ENCODE results near the gene TCF21. TPM values are rescaled to one million over a fixed set of nuclear protein-coding genes. Genes with fewer than 3 reads are reported as not detected.
A peak's percentile ranks its signal among the peaks of the same experiment; 100 is the strongest.

TCF21 gene
- total and polyA plus RNA-seq, 9 donors: 23.2 to 50.9 (median 39.3) TPM

DNA sequence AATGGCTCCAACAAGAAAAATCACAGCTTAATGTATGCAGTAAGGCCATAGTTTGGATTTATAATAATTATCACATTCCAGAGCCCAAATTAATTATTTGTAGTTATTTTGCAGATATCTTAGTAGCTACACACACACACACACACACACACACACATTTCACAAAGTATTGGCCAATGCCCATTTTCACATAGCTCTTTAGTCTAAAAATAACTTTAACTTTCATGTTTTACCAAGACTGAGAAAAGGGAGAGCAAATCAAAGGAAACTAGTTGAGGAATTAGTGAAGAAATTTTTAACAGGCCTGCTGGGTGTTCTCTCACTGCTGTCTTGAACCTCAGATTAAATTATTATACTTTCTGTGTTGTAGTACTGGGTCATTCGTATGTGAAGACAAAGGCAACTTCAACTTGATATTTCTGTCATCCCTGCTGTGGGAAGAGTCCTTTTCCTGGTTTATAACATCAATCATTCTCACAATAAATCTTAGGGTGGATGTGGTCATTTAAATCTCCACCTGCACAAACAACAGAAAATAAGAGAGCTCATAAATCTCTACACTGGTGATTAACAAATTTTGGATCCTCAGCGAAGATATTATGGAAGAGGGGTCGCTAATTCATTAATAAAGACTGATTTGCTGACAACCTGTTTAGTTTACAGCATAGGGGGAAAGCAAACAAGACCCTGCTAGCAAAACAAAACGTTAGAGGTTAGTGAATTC is 1.6 kb upstream of the TCF21 start:
- WGBS, 3 donors: 13 to 27% (median 16%) methylated on average over 4 of the region's 4 CpGs
- Histone ChIP-seq H3K36me3 (no peaks in the 10 kb centered on the region), H3K27ac (peak overlapping the region in 1 of 2 donors; percentile 96), H3K9me3 (no peaks in the 10 kb centered on the region), H3K4me1 (ENCODE audit: insufficient read depth) (peaks cover 8% of the 10 kb centered on the region), H3K4me3 (no peak overlapping the region), H3K27me3 (no peaks in the 10 kb centered on the region)
- intact Hi-C loops (cut with DNase I): loop anchor here in 2 of 4 donors (10.0 kb wide), 1 partner anchor 123 kb away; no protein-coding TSS in a partner anchor
- no peak for DNase-seq
- TF ChIP-seq, protein P1, sequence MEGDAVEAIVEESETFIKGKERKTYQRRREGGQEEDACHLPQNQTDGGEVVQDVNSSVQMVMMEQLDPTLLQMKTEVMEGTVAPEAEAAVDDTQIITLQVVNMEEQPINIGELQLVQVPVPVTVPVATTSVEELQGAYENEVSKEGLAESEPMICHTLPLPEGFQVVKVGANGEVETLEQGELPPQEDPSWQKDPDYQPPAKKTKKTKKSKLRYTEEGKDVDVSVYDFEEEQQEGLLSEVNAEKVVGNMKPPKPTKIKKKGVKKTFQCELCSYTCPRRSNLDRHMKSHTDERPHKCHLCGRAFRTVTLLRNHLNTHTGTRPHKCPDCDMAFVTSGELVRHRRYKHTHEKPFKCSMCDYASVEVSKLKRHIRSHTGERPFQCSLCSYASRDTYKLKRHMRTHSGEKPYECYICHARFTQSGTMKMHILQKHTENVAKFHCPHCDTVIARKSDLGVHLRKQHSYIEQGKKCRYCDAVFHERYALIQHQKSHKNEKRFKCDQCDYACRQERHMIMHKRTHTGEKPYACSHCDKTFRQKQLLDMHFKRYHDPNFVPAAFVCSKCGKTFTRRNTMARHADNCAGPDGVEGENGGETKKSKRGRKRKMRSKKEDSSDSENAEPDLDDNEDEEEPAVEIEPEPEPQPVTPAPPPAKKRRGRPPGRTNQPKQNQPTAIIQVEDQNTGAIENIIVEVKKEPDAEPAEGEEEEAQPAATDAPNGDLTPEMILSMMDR (IDR thresholded peaks at IDR 0.05): no peak
- TF ChIP-seq EP300 (IDR thresholded peaks at IDR 0.05) (no peak), POLR2A (IDR thresholded peaks at IDR 0.05) (no peak)

DNA sequence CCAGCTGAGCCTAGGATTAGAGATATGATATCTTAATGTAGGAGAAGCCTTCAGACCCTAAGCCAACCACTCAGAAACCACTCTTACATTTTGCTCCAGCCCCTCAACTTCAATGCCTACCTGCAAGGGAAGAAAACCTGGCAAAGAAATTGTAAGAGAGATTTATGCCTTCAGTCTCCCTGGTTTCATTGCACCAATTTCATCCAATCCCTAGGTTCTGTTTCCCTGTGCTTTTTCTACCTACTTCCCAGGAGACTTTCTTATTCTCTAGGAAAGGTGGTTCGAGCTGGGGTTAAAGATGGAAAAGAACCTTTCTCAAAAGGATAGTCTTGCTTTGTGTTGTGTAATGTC is 1.1 kb upstream of the TCF21 start:
- Histone ChIP-seq H3K27ac (peak overlapping the region in 1 of 2 donors; percentile 96), H3K4me3 (no peak overlapping the region), H3K27me3 (no peaks in the 10 kb centered on the region), H3K4me1 (ENCODE audit: insufficient read depth) (peaks cover 8% of the 10 kb centered on the region), H3K9me3 (no peaks in the 10 kb centered on the region), H3K36me3 (no peaks in the 10 kb centered on the region)
- TF ChIP-seq POLR2A (IDR thresholded peaks at IDR 0.05) (no peak), EP300 (IDR thresholded peaks at IDR 0.05) (no peak)
- TF ChIP-seq, protein P1 (IDR thresholded peaks at IDR 0.05): no peak
- no peak for DNase-seq
- intact Hi-C loops (cut with DNase I): loop anchor here in 2 of 4 donors (10.0 kb wide), 1 partner anchor 123 kb away; no protein-coding TSS in a partner anchor
- WGBS, 3 donors: 32 to 60% (median 48%) methylated on average over 1 of the region's 1 CpG

DNA sequence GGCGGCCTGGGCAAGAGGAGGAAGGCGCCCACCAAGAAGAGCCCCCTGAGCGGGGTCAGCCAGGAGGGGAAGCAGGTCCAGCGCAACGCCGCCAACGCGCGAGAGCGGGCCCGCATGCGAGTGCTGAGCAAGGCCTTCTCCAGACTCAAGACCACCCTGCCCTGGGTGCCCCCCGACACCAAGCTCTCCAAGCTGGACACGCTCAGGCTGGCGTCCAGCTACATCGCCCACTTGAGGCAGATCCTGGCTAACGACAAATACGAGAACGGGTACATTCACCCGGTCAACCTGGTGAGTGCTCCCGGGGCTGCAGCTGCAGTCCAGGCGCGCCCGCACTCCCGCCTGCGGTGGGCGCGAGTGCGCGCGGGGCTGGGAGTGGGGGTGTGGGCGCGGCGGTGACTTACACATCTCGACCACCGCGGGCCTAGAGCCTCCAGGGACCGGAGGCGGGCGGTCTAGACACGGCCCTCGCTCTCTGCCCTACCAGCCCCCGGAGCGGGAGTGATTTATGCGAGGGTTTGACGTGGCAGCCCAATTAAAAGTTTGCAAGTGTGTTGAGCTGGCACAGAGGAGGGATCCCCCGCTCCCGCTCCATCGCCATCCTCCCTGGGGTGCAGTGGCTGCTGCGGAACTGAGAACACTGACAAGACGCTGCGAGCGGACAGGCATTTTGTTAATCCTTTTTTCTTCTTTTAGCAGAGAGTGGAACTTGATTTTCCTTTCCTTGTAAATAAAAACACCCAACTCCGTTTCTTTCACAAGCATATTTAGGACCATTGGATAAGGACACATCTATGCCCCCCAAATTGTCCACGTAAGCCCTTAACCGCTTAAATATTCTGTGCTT is 867 bp downstream of the TCF21 start:
- intact Hi-C loops (cut with DNase I): loop anchor here in 2 of 4 donors (10.0 kb wide), 3 partner anchors 55 to 1075 kb away; partner anchors contain the start of gene RPS12 (in 1 of the 2)
- Histone ChIP-seq H3K27me3 (no peaks in the 10 kb centered on the region), H3K36me3 (no peaks in the 10 kb centered on the region), H3K4me3 (peak overlapping the region; percentile 63), H3K4me1 (ENCODE audit: insufficient read depth) (peaks cover 13% of the 10 kb centered on the region), H3K9me3 (no peaks in the 10 kb centered on the region), H3K27ac (peak overlapping the region; percentile 96)
- 1 to 6% (median 1%) methylated on average over 32 to 56 of the region's 56 CpGs for WGBS, 3 donors
- DNase-seq: peak; percentile 61 to 80 (median 74)
- TF ChIP-seq EP300 (IDR thresholded peaks at IDR 0.05) (no peak), POLR2A (IDR thresholded peaks at IDR 0.05) (no peak)
- TF ChIP-seq, protein P1 (IDR thresholded peaks at IDR 0.05): no peak

DNA sequence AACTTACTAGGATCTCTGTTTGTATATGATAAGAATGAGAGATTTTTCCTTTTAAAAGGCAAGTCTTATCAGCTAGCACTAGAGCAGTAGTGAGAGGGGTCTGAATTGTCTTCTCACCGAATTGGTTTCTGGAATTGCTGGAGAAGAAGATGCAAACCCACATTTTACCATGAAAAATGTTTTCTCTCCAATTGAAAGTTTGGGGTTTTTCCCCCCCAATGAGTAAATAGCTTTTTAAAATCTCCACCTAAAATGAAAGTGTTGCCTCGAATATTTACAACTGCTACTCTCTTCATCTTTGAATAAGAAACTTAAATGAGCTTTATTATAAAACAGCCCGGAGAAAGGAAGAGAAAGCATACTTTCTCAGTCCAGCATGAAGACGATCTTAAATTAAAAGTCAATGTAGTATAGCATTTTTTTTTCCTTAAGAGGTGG is 1.8 kb downstream of the TCF21 start:
- Histone ChIP-seq H3K9me3 (no peaks in the 10 kb centered on the region), H3K4me3 (peak overlapping the region; percentile 63), H3K36me3 (no peaks in the 10 kb centered on the region), H3K27me3 (no peaks in the 10 kb centered on the region), H3K4me1 (ENCODE audit: insufficient read depth) (peaks cover 9% of the 10 kb centered on the region), H3K27ac (peak overlapping the region; percentile 90 to 96)
- 1% methylated on average over 4 of the region's 4 CpGs for WGBS, 3 donors
- no peak for TF ChIP-seq POLR2A (IDR thresholded peaks at IDR 0.05)
- TF ChIP-seq, protein P1 (IDR thresholded peaks at IDR 0.05): no peak
- no peak for TF ChIP-seq EP300 (IDR thresholded peaks at IDR 0.05)
- intact Hi-C loops (cut with DNase I): loop anchor here in 1 of 4 donors (10.0 kb wide), 2 partner anchors 56 to 1076 kb away; partner anchors contain the start of gene RPS12
- DNase-seq: no peak
